ENCODE measurements around the gene TNS3. TPM values are rescaled to one million over a fixed set of nuclear protein-coding genes. Genes with fewer than 3 reads are reported as not detected.

TNS3 gene
- total and polyA plus RNA-seq, 10 of the 15 experiments (the other 5 are each of a cell fraction or from before 2014, with no cell fraction given): 0.27 to 2.7 (median 0.79) TPM

- CTCF ChIA-PET: no interaction called here
- WGBS (ENCODE audit: insufficient coverage, insufficient replicate concordance, low lambda C conversion rate, missing lambda C conversion rate): 53% methylated on average over 1 of the region's 1 CpG
- no peaks in the 10 kb centered on the region; the same call in 1 of the 2 replicates for H3K4me1 ChIP-seq (ENCODE audit: control insufficient read depth, insufficient read depth, low read length)
- no peak overlapping the region for H3K27ac ChIP-seq (ENCODE audit: control insufficient read depth, insufficient read depth)
- DNase-seq (ENCODE audit: low read depth, low spot score) (no peak), FAIRE-seq (peak; percentile 7), ATAC-seq (no peak)
- no peaks in the 10 kb centered on the region for H3K9me3 ChIP-seq (replicated peaks; ENCODE audit: control insufficient read depth, insufficient read depth, low read length)
- H3K9ac ChIP-seq (ENCODE audit: control insufficient read depth, insufficient read depth, low read length): no peak overlapping the region
- H3K36me3 ChIP-seq (ENCODE audit: control insufficient read depth in 2 of 2, insufficient read depth in 2 of 2, low read length in 1 of 2): no peaks in the 10 kb centered on the region
- in situ Hi-C loops (cut with MboI) (no loop called here), intact Hi-C loops (cut with micrococcal nuclease; ENCODE audit: unreplicated experiment) (no loop called here)
- H3K27me3 ChIP-seq (replicated peaks in 1 of 2; ENCODE audit: control insufficient read depth in 2 of 2, insufficient read depth in 2 of 2, low read length in 1 of 2): no peaks in the 10 kb centered on the region
- SMC1A ChIA-PET (ENCODE audit: uncharacterized antibody, unreplicated experiment): no interaction called here
- no peaks in the 10 kb centered on the region for H3K79me2 ChIP-seq (ENCODE audit: control insufficient read depth, insufficient read depth, low read length)
- RAD21 ChIA-PET (ENCODE audit: unreplicated experiment): no interaction called here
- no peak overlapping the region for H3K4me2 ChIP-seq (ENCODE audit: control insufficient read depth, insufficient read depth)
- TF ChIP-seq, protein P1, sequence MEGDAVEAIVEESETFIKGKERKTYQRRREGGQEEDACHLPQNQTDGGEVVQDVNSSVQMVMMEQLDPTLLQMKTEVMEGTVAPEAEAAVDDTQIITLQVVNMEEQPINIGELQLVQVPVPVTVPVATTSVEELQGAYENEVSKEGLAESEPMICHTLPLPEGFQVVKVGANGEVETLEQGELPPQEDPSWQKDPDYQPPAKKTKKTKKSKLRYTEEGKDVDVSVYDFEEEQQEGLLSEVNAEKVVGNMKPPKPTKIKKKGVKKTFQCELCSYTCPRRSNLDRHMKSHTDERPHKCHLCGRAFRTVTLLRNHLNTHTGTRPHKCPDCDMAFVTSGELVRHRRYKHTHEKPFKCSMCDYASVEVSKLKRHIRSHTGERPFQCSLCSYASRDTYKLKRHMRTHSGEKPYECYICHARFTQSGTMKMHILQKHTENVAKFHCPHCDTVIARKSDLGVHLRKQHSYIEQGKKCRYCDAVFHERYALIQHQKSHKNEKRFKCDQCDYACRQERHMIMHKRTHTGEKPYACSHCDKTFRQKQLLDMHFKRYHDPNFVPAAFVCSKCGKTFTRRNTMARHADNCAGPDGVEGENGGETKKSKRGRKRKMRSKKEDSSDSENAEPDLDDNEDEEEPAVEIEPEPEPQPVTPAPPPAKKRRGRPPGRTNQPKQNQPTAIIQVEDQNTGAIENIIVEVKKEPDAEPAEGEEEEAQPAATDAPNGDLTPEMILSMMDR (IDR thresholded peaks at IDR 0.05 in 2 of 3, conservative IDR thresholded peaks at IDR 0.05 in 1 of 3; ENCODE audit: control insufficient read depth in 2 of 3, extremely low read depth in 1 of 3, insufficient read depth in 1 of 3, low read depth in 3 of 3, low read length in 3 of 3): no peak
- no peak for TF ChIP-seq STAT1 (conservative IDR thresholded peaks at IDR 0.05)
- TF ChIP-seq NR2C1 (IDR thresholded peaks at IDR 0.05): no peak
- TF ChIP-seq NBN (IDR thresholded peaks at IDR 0.05): no peak
- no peak for TF ChIP-seq IKZF1 (conservative IDR thresholded peaks at IDR 0.05)
- no peak for TF ChIP-seq TCF7 (IDR thresholded peaks at IDR 0.05; ENCODE audit: borderline replicate concordance)
- TF ChIP-seq DPF2 (IDR thresholded peaks at IDR 0.05): no peak
- no TSS peak for BruUV-seq (replicated peaks)
- POLR2A ChIA-PET: no interaction called here
- H2AFZ ChIP-seq (ENCODE audit: control insufficient read depth, low read depth, low read length): no peak overlapping the region
- H3K4me3 ChIP-seq: no peak overlapping the region
- H4K20me1 ChIP-seq (ENCODE audit: control insufficient read depth, insufficient read depth): no peaks in the 10 kb centered on the region
Measured at GRCh38 chr7:47362984-47363383, 218.9 kb downstream of the TNS3 start.

DNA sequence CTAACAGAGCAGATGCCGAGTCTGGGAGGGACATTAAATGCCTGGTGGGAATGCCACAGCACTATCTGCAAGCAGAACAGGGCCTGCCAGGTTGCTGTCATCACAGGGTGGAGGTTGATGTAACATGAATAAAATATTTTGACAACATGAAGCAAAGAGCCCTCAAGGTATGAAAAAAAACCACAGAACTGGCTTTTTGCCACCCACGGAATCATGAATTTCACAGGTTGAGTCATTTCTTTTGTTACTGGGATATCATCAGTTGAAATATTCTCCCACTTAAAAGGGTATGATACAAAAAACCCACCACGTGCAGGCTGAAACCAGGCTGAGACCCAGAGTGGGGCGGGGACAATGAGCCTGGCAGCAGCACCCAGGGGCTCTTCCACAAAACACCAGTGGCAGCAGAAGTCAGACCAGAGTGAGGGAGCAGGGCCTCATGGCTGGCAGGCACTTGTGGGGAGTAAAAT lies 220.1 kb downstream of the TNS3 start:
- ChIA-PET CTCF (interaction anchor here (0.6 kb wide), 1 partner anchor 139 kb away, joined by 3 read pairs; no protein-coding TSS in a partner anchor), POLR2A (no interaction called here), RAD21 (ENCODE audit: unreplicated experiment) (no interaction called here), SMC1A (ENCODE audit: uncharacterized antibody, unreplicated experiment) (no interaction called here)
- 27% methylated on average over 4 of the region's 4 CpGs for WGBS (ENCODE audit: insufficient coverage, insufficient replicate concordance, low lambda C conversion rate, missing lambda C conversion rate)
- ATAC-seq (peak; percentile 66), DNase-seq (ENCODE audit: low read depth, low spot score) (peak; percentile 12), FAIRE-seq (no peak)
- in situ Hi-C loops (cut with MboI) (no loop called here), intact Hi-C loops (cut with micrococcal nuclease; ENCODE audit: unreplicated experiment) (no loop called here)
- Histone ChIP-seq H3K4me1 (ENCODE audit: control insufficient read depth, insufficient read depth, low read length) (no peaks in the 10 kb centered on the region; the same call in 1 of the 2 replicates), H3K9me3 (replicated peaks; ENCODE audit: control insufficient read depth, insufficient read depth, low read length) (no peaks in the 10 kb centered on the region), H4K20me1 (ENCODE audit: control insufficient read depth, insufficient read depth) (no peaks in the 10 kb centered on the region), H3K27me3 (replicated peaks in 1 of 2; ENCODE audit: control insufficient read depth in 2 of 2, insufficient read depth in 2 of 2, low read length in 1 of 2) (no peaks in the 10 kb centered on the region), H2AFZ (ENCODE audit: control insufficient read depth, low read depth, low read length) (no peak overlapping the region), H3K4me2 (ENCODE audit: control insufficient read depth, insufficient read depth) (no peak overlapping the region), H3K27ac (ENCODE audit: control insufficient read depth, insufficient read depth) (no peak overlapping the region), H3K36me3 (ENCODE audit: control insufficient read depth in 2 of 2, insufficient read depth in 2 of 2, low read length in 1 of 2) (no peaks in the 10 kb centered on the region), H3K9ac (ENCODE audit: control insufficient read depth, insufficient read depth, low read length) (no peak overlapping the region), H3K4me3 (no peak overlapping the region), H3K79me2 (ENCODE audit: control insufficient read depth, insufficient read depth, low read length) (no peaks in the 10 kb centered on the region)
- no TSS peak for BruUV-seq (replicated peaks)
- no peak for TF ChIP-seq ZNF217 (IDR thresholded peaks at IDR 0.05)
- TF ChIP-seq RUNX3 (IDR thresholded peaks at IDR 0.05; ENCODE audit: low read length): peak; percentile 75
- peak; percentile 26; the same call in 1 of the 2 replicates for TF ChIP-seq BCL11A (IDR thresholded peaks at IDR 0.05; ENCODE audit: low read depth, low read length)
- TF ChIP-seq CREB1 (IDR thresholded peaks at IDR 0.05; ENCODE audit: low read depth): 0 out of 2 replicates have a peak, but pooled peaks have one; percentile 15
- peak; percentile 41; the same call in 1 of the 2 replicates for TF ChIP-seq JUNB (IDR thresholded peaks at IDR 0.05)
- 0 out of 2 replicates have a peak, but pooled peaks have one; percentile 11 for TF ChIP-seq DPF2 (IDR thresholded peaks at IDR 0.05)
- no peak for TF ChIP-seq ATF3 (IDR thresholded peaks at IDR 0.05; ENCODE audit: borderline replicate concordance, extremely low read depth, low read depth, low read length)
- TF ChIP-seq TAF1 (IDR thresholded peaks at IDR 0.05; ENCODE audit: borderline replicate concordance, low read depth, low read length): no peak
- TF ChIP-seq BHLHE40 (IDR thresholded peaks at IDR 0.05; ENCODE audit: borderline replicate concordance in 1 of 2, low read depth in 2 of 2, low read length in 1 of 2): peak; percentile 72 to 76
- TF ChIP-seq RAD51 (IDR thresholded peaks at IDR 0.05): no peak
- TF ChIP-seq TCF7 (IDR thresholded peaks at IDR 0.05; ENCODE audit: borderline replicate concordance): 0 out of 2 replicates have a peak, but pooled peaks have one; percentile 20
- peak in 1 of 2 experiments; percentile 39; a peak in 1 of 4 replicates for TF ChIP-seq IKZF2 (IDR thresholded peaks at IDR 0.05)
- TF ChIP-seq ATF7 (IDR thresholded peaks at IDR 0.05; ENCODE audit: low read depth): peak; percentile 21; the same call in 1 of the 2 replicates

All from GM12878 (cell line).